Epithelial cell of proximal tubule (primary cell): ENCODE data around the gene MCC. TPM values are rescaled to one million over a fixed set of nuclear protein-coding genes. Genes with fewer than 3 reads are reported as not detected.

Experiments
- DNase-seq: peaks from one replicate; pipeline ENCODE4 v3.0.0-alpha.2; 2011; ENCODE audit warnings: low read depth
- H3K4me3 ChIP-seq: 2 replicates; pipeline ENCODE4 v1.5.1; 2011; ENCODE audit warnings: low read depth, mild to moderate bottlenecking, low read length
- total RNA-seq: library from RNA; depleted of rRNA; stranded (reverse); fragments of >200 nt; gene quantifications from 2 replicates; pipeline ENCODE4 v1.2.3, GENCODE V29; 2015
- TF ChIP-seq, protein P1 (sequence below): conservative IDR thresholded peaks from 2 replicates; pipeline ENCODE4 v1.5.1; 2012; ENCODE audit warnings: low read depth, mild to moderate bottlenecking, low read length

MCC gene
- total RNA-seq, 1 donor from 2014 or later = 6.3 TPM

DNA sequence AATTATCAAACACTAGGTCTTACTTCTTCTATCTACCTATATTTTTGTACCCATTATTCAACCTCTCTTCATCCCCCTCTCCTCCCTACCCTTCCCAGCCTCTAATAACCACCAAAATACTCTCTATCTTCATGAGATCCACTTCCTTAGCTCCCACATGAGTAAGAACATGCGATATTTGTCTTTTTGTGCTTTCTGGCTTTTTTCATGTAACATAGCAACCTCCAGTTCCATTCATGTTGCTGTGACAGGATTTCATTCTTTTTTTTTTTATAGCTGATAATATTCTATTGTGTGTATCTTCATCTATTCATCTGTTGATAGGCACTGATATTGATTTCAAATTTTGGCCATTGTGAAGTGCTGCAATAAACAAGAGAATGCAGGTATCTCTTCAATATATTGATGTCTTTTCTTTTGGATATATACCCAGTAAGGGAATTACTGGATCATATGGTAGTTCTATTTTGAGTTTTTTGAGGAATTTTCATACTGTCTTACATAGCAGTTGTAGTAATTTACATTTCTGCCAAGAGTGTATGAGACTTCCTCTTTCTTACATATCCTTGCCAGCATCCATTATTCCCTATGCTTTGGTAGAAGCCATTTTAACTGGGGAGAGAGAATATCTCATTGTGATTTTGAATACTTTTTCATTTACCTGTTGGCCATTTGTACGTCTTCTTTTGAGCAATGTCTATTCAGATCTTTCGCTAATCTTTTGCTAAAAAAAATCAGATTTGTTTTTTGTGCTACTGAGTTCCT is 354.9 kb downstream of the MCC start:
- no peak overlapping the region for H3K4me3 ChIP-seq
- DNase-seq = no peak

DNA sequence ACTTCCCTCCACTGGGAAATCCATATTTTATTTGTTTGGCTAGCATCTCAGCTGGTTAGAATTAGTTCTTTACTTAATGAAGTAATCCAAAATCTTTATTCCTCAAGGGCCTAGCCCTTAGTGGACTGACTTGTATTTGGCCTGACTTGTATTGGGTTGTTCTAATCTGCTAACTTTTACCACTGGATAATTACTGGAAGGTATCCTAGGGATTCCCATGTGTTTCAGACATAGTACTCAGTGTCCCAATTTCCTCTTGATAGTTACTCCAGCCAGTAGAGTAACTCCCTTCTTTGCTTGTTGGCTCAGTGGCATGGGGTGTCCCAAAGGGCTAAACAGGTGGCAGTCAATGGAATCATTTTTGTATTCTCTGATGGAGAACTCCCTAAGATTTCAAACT is 355.7 kb downstream of the MCC start:
- no peak overlapping the region for H3K4me3 ChIP-seq
- no peak for DNase-seq
- TF ChIP-seq, protein P1, sequence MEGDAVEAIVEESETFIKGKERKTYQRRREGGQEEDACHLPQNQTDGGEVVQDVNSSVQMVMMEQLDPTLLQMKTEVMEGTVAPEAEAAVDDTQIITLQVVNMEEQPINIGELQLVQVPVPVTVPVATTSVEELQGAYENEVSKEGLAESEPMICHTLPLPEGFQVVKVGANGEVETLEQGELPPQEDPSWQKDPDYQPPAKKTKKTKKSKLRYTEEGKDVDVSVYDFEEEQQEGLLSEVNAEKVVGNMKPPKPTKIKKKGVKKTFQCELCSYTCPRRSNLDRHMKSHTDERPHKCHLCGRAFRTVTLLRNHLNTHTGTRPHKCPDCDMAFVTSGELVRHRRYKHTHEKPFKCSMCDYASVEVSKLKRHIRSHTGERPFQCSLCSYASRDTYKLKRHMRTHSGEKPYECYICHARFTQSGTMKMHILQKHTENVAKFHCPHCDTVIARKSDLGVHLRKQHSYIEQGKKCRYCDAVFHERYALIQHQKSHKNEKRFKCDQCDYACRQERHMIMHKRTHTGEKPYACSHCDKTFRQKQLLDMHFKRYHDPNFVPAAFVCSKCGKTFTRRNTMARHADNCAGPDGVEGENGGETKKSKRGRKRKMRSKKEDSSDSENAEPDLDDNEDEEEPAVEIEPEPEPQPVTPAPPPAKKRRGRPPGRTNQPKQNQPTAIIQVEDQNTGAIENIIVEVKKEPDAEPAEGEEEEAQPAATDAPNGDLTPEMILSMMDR = no peak

More for the DNA sequence above, 354.9 kb downstream of the MCC start:
- TF ChIP-seq, protein P1 = no peak

DNA sequence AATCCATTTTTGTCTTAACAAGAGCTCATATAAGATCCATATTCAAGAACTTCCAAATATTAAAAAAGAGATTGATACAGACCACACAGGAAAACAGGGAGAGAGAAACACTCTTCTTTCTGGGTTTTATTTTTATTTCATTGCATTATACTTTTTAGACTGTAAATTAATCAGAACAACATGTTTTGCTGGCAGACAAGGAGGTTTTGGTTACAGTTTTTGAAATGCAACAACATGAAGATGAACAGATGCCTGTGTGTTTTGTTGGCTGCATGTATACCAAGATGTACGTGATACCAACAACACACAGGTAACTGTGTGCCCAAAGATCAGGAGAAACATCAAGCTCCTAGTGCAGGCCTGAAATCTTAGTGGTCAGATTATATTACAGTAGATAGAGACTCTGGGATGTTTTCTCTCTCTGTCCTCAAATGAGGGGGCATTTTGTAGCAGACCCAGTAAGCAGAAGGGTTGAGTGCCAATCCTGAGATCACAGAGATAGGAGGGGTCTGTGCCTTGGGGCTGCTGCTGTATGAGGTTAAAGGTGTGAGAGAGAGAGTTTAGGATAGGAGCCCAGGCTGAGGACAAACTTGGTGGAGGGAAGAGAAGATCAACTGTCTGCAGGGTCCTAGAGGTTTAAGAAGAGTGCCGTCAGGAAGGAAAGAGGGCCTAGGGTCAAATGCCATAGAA is 359.5 kb downstream of the MCC start:
- TF ChIP-seq, protein P1 = no peak
- H3K4me3 ChIP-seq = no peak overlapping the region
- DNase-seq = no peak

GRCh38 chr5:113128082-113128481 is 360.2 kb downstream of the MCC start:
- H3K4me3 ChIP-seq = no peak overlapping the region
- TF ChIP-seq, protein P1 = no peak
- DNase-seq = no peak

GRCh38 chr5:113127021-113127420 is 361.2 kb downstream of the MCC start:
- H3K4me3 ChIP-seq = no peak overlapping the region
- TF ChIP-seq, protein P1 = no peak
- DNase-seq = no peak

GRCh38 chr5:113125371-113125770 is 362.9 kb downstream of the MCC start:
- TF ChIP-seq, protein P1 = no peak
- H3K4me3 ChIP-seq = no peak overlapping the region
- no peak for DNase-seq
